Cerebellar nuclear complex (tissue), 1 donor: ENCODE results near the gene SMG6.
"Not testable (repeated sequence)": the region's sequence is repeated elsewhere in the genome, so short reads cannot be mapped to it uniquely, and the experiment has no call there.

ENCODE experiments used
- DNase-seq, 2 experiments: peaks; one replicate each; lab custom pipeline; 2025; lab: John Stamatoyannopoulos, UW

Gene SMG6

GRCh38 chr17:2178798-2179501 is 124.6 kb downstream of the SMG6 start:
- DNase-seq = no peak

- DNase-seq = no peak
These were observed 126.3 kb downstream of the SMG6 start for GRCh38 chr17:2177235-2177811.

- DNase-seq = no peak
These were observed 127.0 kb downstream of the SMG6 start for GRCh38 chr17:2176499-2177169.

DNA sequence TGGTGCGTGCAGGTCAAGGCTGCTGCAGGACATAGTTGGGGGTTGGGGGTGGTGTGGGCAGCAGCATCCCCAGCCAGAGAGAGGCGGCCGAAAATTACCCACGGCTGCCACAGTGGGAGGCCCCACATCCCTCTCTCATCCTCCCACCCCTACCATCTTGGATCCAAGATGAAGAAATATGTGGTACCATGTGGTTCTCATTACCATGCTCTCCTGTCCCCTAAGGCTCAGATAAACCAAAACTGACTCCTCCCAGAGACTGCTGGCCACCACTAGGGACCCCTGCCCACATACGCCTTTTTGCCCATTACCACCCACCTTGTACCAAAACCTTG is 128.3 kb downstream of the SMG6 start:
- DNase-seq = no peak

DNA sequence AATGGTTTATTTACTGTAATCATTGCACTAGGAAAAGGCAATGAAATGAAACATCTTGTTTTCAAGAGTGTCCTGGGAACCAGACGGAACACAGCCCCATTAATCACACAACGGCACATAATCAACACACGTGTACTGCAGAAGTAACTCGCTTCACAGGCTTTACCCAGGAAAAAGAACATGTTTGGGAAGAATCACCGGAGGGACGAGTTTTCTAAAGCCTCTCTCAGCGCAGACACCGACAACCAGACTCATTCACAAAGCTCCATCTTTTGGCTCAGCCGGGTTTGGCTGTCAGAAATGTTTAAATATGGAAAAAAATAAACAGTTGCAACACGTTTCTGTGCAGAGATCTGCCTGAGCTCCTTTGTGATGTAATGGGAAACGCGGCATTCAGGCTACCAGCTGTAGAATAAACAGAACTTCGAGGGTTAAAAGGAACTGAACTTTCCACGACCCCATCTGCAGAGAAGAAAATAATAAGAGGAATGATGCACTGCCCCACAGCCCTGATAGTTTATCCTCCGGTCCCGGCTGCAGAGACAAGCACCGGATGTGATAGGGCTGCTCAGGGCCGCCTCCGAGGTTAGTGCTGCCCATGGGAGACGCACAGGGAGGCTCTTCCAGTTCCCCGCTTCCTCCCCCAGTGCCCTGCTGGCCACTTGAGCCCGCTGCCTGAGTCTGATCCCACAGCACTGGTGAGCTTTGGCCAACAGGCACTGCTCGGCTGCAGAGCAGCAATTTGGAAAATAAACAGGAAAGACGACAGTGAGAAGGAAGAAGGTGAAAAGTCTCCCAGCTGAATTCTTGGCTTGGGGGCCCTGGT is 128.9 kb downstream of the SMG6 start:
- no peak for DNase-seq

- DNase-seq = no peak
These were observed 129.6 kb downstream of the SMG6 start for GRCh38 chr17:2174014-2174413.

DNA sequence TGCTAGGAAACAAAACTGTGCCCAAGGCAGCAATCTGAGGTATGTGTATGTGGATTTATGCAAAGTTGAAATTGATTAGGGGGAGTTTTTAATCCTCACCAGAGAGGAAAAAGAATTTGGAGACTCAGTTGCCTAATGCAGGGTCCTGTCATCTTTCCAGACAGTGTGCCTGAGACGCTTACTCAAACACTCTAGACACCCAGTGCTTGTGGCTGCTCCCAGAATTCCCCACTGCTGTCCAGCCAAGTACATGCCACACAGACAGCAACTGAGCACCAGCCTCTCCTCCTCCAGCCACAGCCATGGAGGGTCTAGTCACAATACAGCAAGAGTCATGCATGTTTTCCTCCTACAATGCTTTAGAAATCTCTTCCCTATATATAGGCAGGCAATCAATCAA is 130.6 kb downstream of the SMG6 start:
- no peak for DNase-seq

- DNase-seq = no peak
These were observed 131.3 kb downstream of the SMG6 start for GRCh38 chr17:2172077-2172851.

- DNase-seq = no peak
These were observed 131.9 kb downstream of the SMG6 start for GRCh38 chr17:2171702-2172076.

DNA sequence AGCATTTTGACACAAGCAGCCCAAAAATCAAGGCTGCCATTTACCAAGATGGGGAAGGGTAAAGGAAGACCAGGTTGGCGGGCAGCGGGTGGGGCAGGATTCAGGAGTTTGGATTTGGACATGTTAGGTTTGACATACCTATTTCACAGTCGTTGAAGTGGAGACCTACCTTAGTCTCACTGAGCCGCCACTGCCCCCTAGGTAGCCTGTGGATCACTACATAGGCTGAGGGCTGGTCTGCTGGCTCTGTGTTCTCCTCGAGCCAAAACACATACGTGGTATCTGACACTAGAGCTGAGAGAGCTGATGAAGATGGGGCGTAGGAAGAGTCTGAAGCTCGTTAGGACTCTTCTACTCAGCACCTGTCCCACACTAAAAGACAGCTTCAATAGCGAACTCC is 133.6 kb downstream of the SMG6 start:
- DNase-seq = no peak

GRCh38 chr17:2165723-2166122 is 137.9 kb downstream of the SMG6 start:
- DNase-seq = not testable (repeated sequence)

DNA sequence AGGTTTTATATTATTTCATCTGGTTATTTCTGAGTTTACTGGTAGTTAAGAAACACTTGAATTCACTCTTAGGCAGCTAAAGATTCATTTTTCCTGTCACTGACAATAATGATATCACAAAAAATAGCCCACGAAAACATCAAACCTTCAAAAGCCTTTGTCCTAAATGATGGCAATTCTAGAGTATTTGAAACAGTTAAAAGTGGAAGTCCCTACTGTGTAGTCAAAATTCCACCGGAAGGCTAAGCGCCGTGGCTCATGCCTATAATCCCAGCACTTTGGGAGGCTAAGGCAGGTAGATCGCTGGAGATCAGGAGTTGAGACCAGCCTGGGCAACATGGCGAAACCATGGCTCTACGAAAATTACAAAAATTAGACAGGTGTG is 145.2 kb downstream of the SMG6 start:
- DNase-seq = no peak

- DNase-seq = no peak
These were observed 145.8 kb downstream of the SMG6 start for GRCh38 chr17:2157675-2158395.

- no peak for DNase-seq
These were observed 146.5 kb downstream of the SMG6 start for GRCh38 chr17:2157081-2157480.

- no peak for DNase-seq
These were observed 146.9 kb downstream of the SMG6 start for GRCh38 chr17:2156666-2157065.

DNA sequence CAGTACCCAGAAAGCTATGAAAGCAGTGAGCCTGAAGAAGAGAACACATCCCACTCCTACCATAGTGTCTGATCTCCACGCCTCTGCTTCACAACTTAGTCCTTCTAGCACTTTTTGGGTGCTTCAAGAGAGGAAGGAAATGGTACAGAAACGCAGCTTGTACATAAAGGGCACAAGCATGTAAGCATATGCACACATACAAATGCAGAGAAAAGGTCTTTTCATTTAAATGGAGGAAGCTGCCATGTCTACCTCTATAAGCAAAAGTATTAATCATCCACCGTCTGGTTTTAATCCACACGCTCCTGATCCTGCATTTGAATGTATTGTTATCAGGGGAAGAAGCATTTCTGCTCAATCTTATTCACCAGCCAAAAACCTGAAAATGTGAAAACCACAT is 148.0 kb downstream of the SMG6 start:
- no peak for DNase-seq

- no peak for DNase-seq
These were observed 152.1 kb downstream of the SMG6 start for GRCh38 chr17:2151358-2152033.

GRCh38 chr17:2150806-2151205 is 152.8 kb downstream of the SMG6 start:
- no peak for DNase-seq

DNA sequence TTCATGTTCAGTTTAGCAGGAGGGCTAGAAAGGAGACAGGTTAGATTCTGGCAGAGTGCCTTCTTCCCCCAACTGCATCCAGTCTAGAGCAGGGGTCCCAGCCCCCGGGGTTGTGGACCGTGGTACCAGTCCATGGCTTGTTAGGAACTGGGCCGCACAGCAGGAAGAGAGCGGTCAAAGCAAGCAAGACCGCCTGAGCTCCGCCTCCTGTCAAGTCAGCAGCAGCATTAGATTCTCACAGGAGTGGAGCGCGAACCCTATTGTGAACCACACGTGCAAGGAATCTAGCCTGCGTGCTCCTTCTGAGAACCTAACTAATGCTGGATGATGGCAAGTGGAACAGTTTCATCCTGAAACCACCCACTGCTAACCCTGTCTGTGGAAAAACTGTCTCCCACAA is 153.7 kb downstream of the SMG6 start:
- DNase-seq = no peak

- no peak for DNase-seq
These were observed 157.3 kb downstream of the SMG6 start for GRCh38 chr17:2146132-2146871.
